Astrocyte (in vitro differentiated cells and primary cell): ENCODE results near the gene PLEKHG7. TPM values are rescaled to one million over a fixed set of nuclear protein-coding genes. Genes with fewer than 3 reads are reported as not detected.
A peak's percentile ranks its signal among the peaks of the same experiment; 100 is the strongest.

Experiments
- DNase-seq: peaks from one replicate; pipeline ENCODE4 v3.0.0-alpha.2; 2010; ENCODE audit warnings: low read depth
- FAIRE-seq: peaks from 2 replicates; lab custom pipeline; 2011; peaks lifted over from hg19 to GRCh38; lab: Jason Lieb, UNC
- H2AFZ ChIP-seq: 2 replicates; pipeline ENCODE4 v1.6.0; 2012; ENCODE audit warnings: low read depth, low read length, inconsistent platforms
- H3K27ac ChIP-seq: 2 replicates; pipeline ENCODE4 v1.5.1; 2011; ENCODE audit warnings: low read depth, low read length, inconsistent platforms
- H3K27me3 ChIP-seq: 2 replicates; pipeline ENCODE4 v1.6.0; 2011; ENCODE audit warnings: low read length, inconsistent platforms; ENCODE audit not compliant: insufficient read depth
- H3K36me3 ChIP-seq: 2 replicates; pipeline ENCODE4 v1.5.1; 2011; ENCODE audit warnings: low read length, inconsistent platforms; ENCODE audit not compliant: insufficient read depth
- H3K4me1 ChIP-seq: 2 replicates; pipeline ENCODE4 v1.5.1; 2011; ENCODE audit warnings: low read length, inconsistent platforms; ENCODE audit not compliant: insufficient read depth
- H3K4me2 ChIP-seq: 2 replicates; pipeline ENCODE4 v1.6.0; 2012; ENCODE audit warnings: low read length, inconsistent platforms
- H3K4me3 ChIP-seq: 2 replicates; pipeline ENCODE4 v1.5.1; 2011; ENCODE audit warnings: low read depth, mild to moderate bottlenecking, low read length, inconsistent platforms; ENCODE audit not compliant: insufficient read depth
- H3K79me2 ChIP-seq: 2 replicates; pipeline ENCODE4 v1.6.0; 2012; ENCODE audit warnings: mild to moderate bottlenecking, low read length, inconsistent platforms; ENCODE audit not compliant: insufficient read depth
- H3K9ac ChIP-seq: 2 replicates; pipeline ENCODE4 v1.6.0; 2012; ENCODE audit warnings: mild to moderate bottlenecking, low read length, inconsistent platforms
- H3K9me3 ChIP-seq: 2 replicates; pipeline ENCODE4 v1.5.1; 2012; ENCODE audit warnings: low read depth, mild to moderate bottlenecking, low read length, inconsistent platforms; ENCODE audit not compliant: insufficient read depth
- H4K20me1 ChIP-seq: 2 replicates; pipeline ENCODE4 v1.6.0; 2012; ENCODE audit warnings: low read length, inconsistent platforms; ENCODE audit not compliant: insufficient read depth
- H3K27ac Mint-ChIP-seq: one replicate; pipeline ENCODE4 v1.8.0; 2021; ENCODE audit warnings: mild to moderate bottlenecking, mixed read lengths; ENCODE audit not compliant: unreplicated experiment
- H3K27me3 Mint-ChIP-seq: one replicate; pipeline ENCODE4 v1.8.0; 2021; ENCODE audit warnings: low read depth, mixed read lengths; ENCODE audit not compliant: unreplicated experiment
- H3K36me3 Mint-ChIP-seq: one replicate; pipeline ENCODE4 v1.8.0; 2021; ENCODE audit warnings: low read depth, mixed read lengths; ENCODE audit not compliant: unreplicated experiment
- H3K4me1 Mint-ChIP-seq: one replicate; pipeline ENCODE4 v1.8.0; 2021; ENCODE audit warnings: low read depth, mixed read lengths; ENCODE audit not compliant: unreplicated experiment
- H3K4me3 Mint-ChIP-seq: one replicate; pipeline ENCODE4 v1.8.0; 2021; ENCODE audit warnings: mild to moderate bottlenecking, moderate library complexity, mixed read lengths; ENCODE audit not compliant: unreplicated experiment
- H3K9me3 Mint-ChIP-seq: one replicate; pipeline ENCODE4 v1.8.0; 2021; ENCODE audit warnings: mild to moderate bottlenecking, mixed read lengths; ENCODE audit not compliant: unreplicated experiment
- CTCF ChIP-seq: IDR thresholded peaks from 2 replicates; pipeline ENCODE4 v1.5.1; 2011; ENCODE audit warnings: low read depth, mild to moderate bottlenecking, inconsistent platforms, low read length, moderate library complexity; ENCODE audit not compliant: insufficient read depth
- EZH2 ChIP-seq: IDR thresholded peaks from 2 replicates; pipeline ENCODE4 v1.6.1; 2012; ENCODE audit warnings: mild to moderate bottlenecking, low read length, inconsistent platforms; ENCODE audit not compliant: insufficient read depth
- total RNA-seq: library from RNA; stranded (reverse); gene quantifications from 2 replicates; pipeline ENCODE4 v1.2.1, GENCODE V29; 2021

The PLEKHG7 gene
- total RNA-seq, 1 donor from 2014 or later = 0.68 TPM

GRCh38 chr12:92695577-92695976, 7.2 kb upstream of the PLEKHG7 start:
- Histone ChIP-seq H3K27ac (no peak overlapping the region), H3K79me2 (no peaks in the 10 kb centered on the region), H3K4me1 (no peaks in the 10 kb centered on the region), H3K4me3 (no peak overlapping the region), H3K4me2 (no peak overlapping the region), H3K36me3 (no peaks in the 10 kb centered on the region), H4K20me1 (no peaks in the 10 kb centered on the region), H3K27me3 (no peaks in the 10 kb centered on the region), H3K9ac (no peak overlapping the region), H2AFZ (no peak overlapping the region), H3K9me3 (no peaks in the 10 kb centered on the region)
- H3K4me1 Mint-ChIP-seq = no peaks in the 10 kb centered on the region
- peaks cover 12% of the 10 kb centered on the region for H3K9me3 Mint-ChIP-seq
- TF ChIP-seq CTCF = no peak
- no peak for TF ChIP-seq EZH2
- no peak for FAIRE-seq
- H3K27me3 Mint-ChIP-seq = no peaks in the 10 kb centered on the region
- DNase-seq = no peak
- H3K27ac Mint-ChIP-seq = no peak overlapping the region
- H3K4me3 Mint-ChIP-seq = no peak overlapping the region
- no peaks in the 10 kb centered on the region for H3K36me3 Mint-ChIP-seq

GRCh38 chr12:92696216-92696615, 6.6 kb upstream of the PLEKHG7 start:
- no peak overlapping the region for H3K4me2 ChIP-seq

More at GRCh38 chr12:92696216-92696615, 6.6 kb upstream of the PLEKHG7 start:
- Histone ChIP-seq H3K79me2 (no peaks in the 10 kb centered on the region), H3K4me3 (no peak overlapping the region), H4K20me1 (no peaks in the 10 kb centered on the region), H3K4me1 (no peaks in the 10 kb centered on the region), H3K27me3 (no peaks in the 10 kb centered on the region), H3K9me3 (no peaks in the 10 kb centered on the region), H3K27ac (no peak overlapping the region), H3K9ac (no peak overlapping the region), H3K36me3 (no peaks in the 10 kb centered on the region), H2AFZ (no peak overlapping the region)
- H3K4me3 Mint-ChIP-seq = no peak overlapping the region
- no peaks in the 10 kb centered on the region for H3K27me3 Mint-ChIP-seq
- TF ChIP-seq CTCF (no peak), EZH2 (no peak)
- H3K36me3 Mint-ChIP-seq = no peaks in the 10 kb centered on the region
- FAIRE-seq = no peak
- peak; percentile 16 for DNase-seq
- peaks cover 12% of the 10 kb centered on the region for H3K9me3 Mint-ChIP-seq
- no peaks in the 10 kb centered on the region for H3K4me1 Mint-ChIP-seq
- H3K27ac Mint-ChIP-seq = no peak overlapping the region
